ENCODE data around the gene TMC8. TPM values are rescaled to one million over a fixed set of nuclear protein-coding genes. Genes with fewer than 3 reads are reported as not detected.
A peak's percentile ranks its signal among the peaks of the same experiment; 100 is the strongest.

TMC8 gene
- total RNA-seq, 1 donor: not detected

- H3K4me3 ChIP-seq (ENCODE audit: low read depth, low read length): no peak overlapping the region
- TF ChIP-seq CTCF (IDR thresholded peaks at IDR 0.05; ENCODE audit: insufficient read depth, low read length): no peak
- DNase-seq (ENCODE audit: low read depth): no peak
Observed at GRCh38 chr17:78105101-78105500, 25.5 kb upstream of the TMC8 start.

GRCh38 chr17:78105551-78105950 lies 25.0 kb upstream of the TMC8 start:
- no peak for TF ChIP-seq CTCF (IDR thresholded peaks at IDR 0.05; ENCODE audit: insufficient read depth, low read length)
- DNase-seq (ENCODE audit: low read depth): no peak
- no peak overlapping the region for H3K4me3 ChIP-seq (ENCODE audit: low read depth, low read length)

GRCh38 chr17:78106211-78106610 lies 24.4 kb upstream of the TMC8 start:
- TF ChIP-seq CTCF (IDR thresholded peaks at IDR 0.05; ENCODE audit: insufficient read depth, low read length): no peak
- H3K4me3 ChIP-seq (ENCODE audit: low read depth, low read length): no peak overlapping the region
- no peak for DNase-seq (ENCODE audit: low read depth)

DNA sequence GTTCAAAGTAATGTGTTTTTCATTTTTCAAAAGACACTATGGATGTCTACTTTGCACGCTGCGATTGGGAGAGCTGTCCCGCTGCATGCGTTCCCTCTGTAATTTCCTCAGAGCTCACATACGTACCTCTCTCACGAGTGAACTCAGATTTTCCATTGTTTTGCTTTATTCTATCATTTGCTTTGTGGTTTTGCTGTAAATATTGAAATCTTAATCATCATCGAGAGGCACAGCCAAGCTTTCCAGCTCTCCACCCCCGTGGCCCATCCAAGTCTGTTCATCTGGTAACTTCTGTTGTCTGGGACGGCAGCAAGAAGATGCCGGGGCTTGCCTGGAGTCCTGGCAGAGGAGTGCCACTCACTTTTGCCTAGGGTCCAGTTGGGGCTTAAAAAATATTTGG lies 23.1 kb upstream of the TMC8 start:
- H3K4me3 ChIP-seq (ENCODE audit: low read depth, low read length): no peak overlapping the region
- peak; percentile 54 for DNase-seq (ENCODE audit: low read depth)
- TF ChIP-seq CTCF (IDR thresholded peaks at IDR 0.05; ENCODE audit: insufficient read depth, low read length): no peak

GRCh38 chr17:78107976-78108725 lies 22.4 kb upstream of the TMC8 start:
- DNase-seq (ENCODE audit: low read depth): no peak

DNA sequence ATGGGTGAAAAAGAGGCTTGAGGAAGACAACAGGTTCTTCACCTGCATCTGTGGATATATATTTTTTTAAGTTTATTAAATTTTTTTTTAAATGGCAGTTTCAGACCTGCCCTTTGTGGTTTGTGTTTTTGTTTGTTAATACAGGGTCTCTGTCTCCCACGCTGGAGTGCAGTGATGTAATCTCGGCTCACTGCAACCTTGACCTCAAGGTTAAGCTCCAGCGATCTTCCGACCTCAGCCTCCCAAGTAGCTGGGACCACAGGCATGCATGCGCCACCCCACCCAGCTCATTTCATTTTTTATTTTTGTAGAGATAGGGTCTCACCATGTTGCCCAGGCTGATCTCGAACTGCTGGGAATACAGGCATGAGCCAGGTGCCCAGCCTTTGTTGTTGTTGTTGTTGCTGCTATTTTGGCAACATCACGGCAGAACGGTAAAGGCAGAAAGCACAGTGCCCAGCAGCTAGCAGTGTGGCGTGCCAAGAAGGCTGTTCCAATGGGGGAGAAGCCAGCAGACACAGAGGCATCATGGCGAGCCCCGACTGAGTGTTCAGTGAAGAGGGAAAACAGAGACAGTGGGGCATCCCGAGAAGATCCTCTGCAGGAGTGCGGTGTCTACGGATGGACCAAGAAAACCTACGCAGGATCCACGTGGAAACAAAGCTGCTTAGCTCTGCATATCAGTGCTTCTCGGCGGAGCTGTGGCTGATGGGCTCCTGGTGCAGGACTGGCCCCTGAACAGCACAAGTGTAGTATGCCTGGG lies 21.7 kb upstream of the TMC8 start:
- TF ChIP-seq CTCF (IDR thresholded peaks at IDR 0.05; ENCODE audit: insufficient read depth, low read length): no peak
- no peak for DNase-seq (ENCODE audit: low read depth)
- no peak overlapping the region for H3K4me3 ChIP-seq (ENCODE audit: low read depth, low read length)

More at GRCh38 chr17:78107976-78108725, 22.4 kb upstream of the TMC8 start:
- TF ChIP-seq CTCF (IDR thresholded peaks at IDR 0.05; ENCODE audit: insufficient read depth, low read length): no peak
- H3K4me3 ChIP-seq (ENCODE audit: low read depth, low read length): no peak overlapping the region
